ENCODE measurements around the gene ANKDD1B.

DNA sequence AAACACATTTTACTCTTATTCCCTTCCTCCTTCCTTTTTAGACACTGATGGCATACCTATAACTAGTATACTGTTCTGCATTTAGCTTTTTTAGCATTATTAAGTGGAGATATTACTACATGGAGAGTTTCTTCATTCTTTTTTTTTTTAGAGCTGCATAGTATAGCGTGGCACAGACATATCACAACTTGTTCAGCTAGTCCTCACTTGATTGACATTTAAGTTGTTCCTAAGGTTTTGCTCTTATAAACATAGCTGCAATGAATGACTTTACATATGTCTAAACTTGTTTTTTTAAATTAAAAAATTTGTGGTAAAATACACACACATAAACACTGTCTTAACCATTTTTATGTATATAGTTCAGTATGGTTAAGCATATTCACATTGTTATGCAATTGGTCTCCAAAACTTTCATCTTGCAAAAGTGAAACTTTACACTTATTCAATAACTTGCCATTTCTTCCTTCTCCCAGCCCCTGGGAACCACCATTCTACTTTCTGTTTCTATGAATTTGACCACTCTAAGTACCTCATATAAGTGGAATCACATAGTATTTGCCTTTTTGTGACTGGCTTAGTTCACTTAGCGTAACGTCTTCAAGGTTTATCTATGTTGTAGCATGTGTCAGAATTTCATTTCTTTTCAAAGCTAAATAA, 48.7 kb downstream of the ANKDD1B start:
- TF ChIP-seq, protein P1, sequence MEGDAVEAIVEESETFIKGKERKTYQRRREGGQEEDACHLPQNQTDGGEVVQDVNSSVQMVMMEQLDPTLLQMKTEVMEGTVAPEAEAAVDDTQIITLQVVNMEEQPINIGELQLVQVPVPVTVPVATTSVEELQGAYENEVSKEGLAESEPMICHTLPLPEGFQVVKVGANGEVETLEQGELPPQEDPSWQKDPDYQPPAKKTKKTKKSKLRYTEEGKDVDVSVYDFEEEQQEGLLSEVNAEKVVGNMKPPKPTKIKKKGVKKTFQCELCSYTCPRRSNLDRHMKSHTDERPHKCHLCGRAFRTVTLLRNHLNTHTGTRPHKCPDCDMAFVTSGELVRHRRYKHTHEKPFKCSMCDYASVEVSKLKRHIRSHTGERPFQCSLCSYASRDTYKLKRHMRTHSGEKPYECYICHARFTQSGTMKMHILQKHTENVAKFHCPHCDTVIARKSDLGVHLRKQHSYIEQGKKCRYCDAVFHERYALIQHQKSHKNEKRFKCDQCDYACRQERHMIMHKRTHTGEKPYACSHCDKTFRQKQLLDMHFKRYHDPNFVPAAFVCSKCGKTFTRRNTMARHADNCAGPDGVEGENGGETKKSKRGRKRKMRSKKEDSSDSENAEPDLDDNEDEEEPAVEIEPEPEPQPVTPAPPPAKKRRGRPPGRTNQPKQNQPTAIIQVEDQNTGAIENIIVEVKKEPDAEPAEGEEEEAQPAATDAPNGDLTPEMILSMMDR (IDR thresholded peaks at IDR 0.05; ENCODE audit: low read length) = no peak
- TF ChIP-seq EZH2phosphoT487 (IDR thresholded peaks at IDR 0.05; ENCODE audit: low read length) = no peak

Data from MM.1S (cell line).